Sigmoid colon (tissue), 7 donors: ENCODE data around the gene CCER1. TPM values are rescaled to one million over a fixed set of nuclear protein-coding genes. Genes with fewer than 3 reads are reported as not detected.

Source experiments
- DNase-seq: peaks from one replicate; pipeline ENCODE4 v3.0.0-alpha.2; 2019
- H3K27ac ChIP-seq, 4 donors: fragments of 200-600 bp; sonication (generic); one replicate each; pipeline ENCODE4 v1.5.1; 2016 to 2019; ENCODE audit warnings: mild to moderate bottlenecking in 1 of 4
- H3K27me3 ChIP-seq, 3 donors: fragments of 200-600 bp; sonication (generic); one replicate each; pipeline ENCODE4 v1.5.1; 2019; ENCODE audit warnings: mild to moderate bottlenecking in 1 of 3
- H3K36me3 ChIP-seq, 4 donors: fragments of 200-600 bp; sonication (generic); one replicate each; pipeline ENCODE4 v1.5.1; 2016 to 2019
- H3K4me1 ChIP-seq, 4 donors: fragments of 200-600 bp; sonication (generic); one replicate each; pipeline ENCODE4 v1.5.1; 2017 to 2019
- H3K4me3 ChIP-seq, 4 donors: fragments of 200-600 bp; sonication (generic); one replicate each; pipeline ENCODE4 v1.5.1; 2017 to 2019; ENCODE audit warnings: mild to moderate bottlenecking in 2 of 4, moderate library complexity in 1 of 4
- H3K9me3 ChIP-seq, 4 donors: fragments of 200-600 bp in 3 of 4; sonication (generic) in 3 of 4; one replicate each; pipeline versions ENCODE4 v1.5.1 to v1.6.1; 2013 to 2019
- EP300 ChIP-seq, 4 donors: sonication (generic); formaldehyde crosslinking; IDR thresholded peaks; one replicate each; pipeline ENCODE4 v1.6.1; 2017; ENCODE audit warnings: antibody characterized with exemption in 4 of 4
- POLR2A ChIP-seq, 2 donors: fragments of 450-650 bp; IDR thresholded peaks; one replicate each; pipeline ENCODE4 v1.6.1; 2016; ENCODE audit warnings: antibody characterized with exemption in 2 of 2, mild to moderate bottlenecking in 2 of 2, moderate library complexity in 2 of 2
- POLR2AphosphoS5 ChIP-seq, 4 donors: sonication (generic); formaldehyde crosslinking; IDR thresholded peaks; one replicate each; pipeline ENCODE4 v1.6.1; 2017; ENCODE audit warnings: antibody characterized with exemption in 4 of 4
- WGBS, 2 donors: extraction: QIAGEN DNeasy Blood & Tissue Kit; methylation state at CpG; one replicate each; pipeline ENCODE4 v1.1.7; 2013; 5-methylcytosine and 5-hydroxymethylcytosine counted together
- intact Hi-C: fragments of 100-400 bp; cut with DNase I; formaldehyde crosslinking; loops from one replicate; pipeline ENCODE4 v1.15.1; 2023
- polyA plus RNA-seq, 3 donors: library from polyadenylated mRNA; stranded (reverse); fragments of 200-250 nt; gene quantifications; one replicate each; pipeline ENCODE4 v1.2.3, GENCODE V29; 2013
- total RNA-seq, 4 donors: library from RNA; depleted of rRNA; stranded (reverse); fragments of >200 nt; gene quantifications; one replicate each; pipeline ENCODE4 v1.1.0, GENCODE V29; 2016
- TF ChIP-seq, protein P1 (sequence below), 4 experiments: fragments of 450-650 bp in 3 of 4; fragments of 200-600 bp in 1 of 4; IDR thresholded peaks; one replicate each; pipeline ENCODE4 v1.5.1; 2016 to 2019; ENCODE audit warnings: antibody characterized with exemption in 4 of 4, mild to moderate bottlenecking in 3 of 4, moderate library complexity in 2 of 4
- donor health status: healthy with polysubstance abuse.
- donor health status: Bipolar disorder and iron deficiency.
- donor health status: healthy.

Gene CCER1
- total and polyA plus RNA-seq, 7 donors = not detected

DNA sequence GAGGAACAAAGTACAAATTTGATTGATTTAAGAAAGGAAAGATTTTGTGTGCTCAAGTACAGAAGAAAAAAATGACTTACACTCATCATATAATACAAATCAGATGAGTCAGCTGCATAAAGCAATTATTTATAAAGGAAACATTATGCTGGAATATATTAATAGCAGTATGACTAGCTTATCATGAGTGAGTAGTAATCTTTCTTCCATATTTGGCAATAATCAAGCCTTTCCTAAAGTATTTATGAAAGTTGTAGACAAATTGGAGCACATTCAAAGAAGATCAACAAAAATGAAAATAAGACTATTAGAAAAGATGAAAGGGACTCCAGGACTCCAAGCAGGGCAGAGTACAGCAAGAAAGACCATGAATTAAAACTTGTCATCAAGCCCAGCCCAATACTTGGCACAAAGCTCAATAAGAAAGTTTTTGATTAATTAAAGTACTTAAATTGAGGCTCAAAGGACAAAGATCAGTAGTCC lies 32.8 kb downstream of the CCER1 start:
- Histone ChIP-seq H3K4me3 (no peak overlapping the region), H3K27ac (no peak overlapping the region), H3K4me1 (peaks cover 0 to 19% (median 7%) of the 10 kb centered on the region in 4 donors), H3K9me3 (no peaks in the 10 kb centered on the region), H3K27me3 (no peaks in the 10 kb centered on the region), H3K36me3 (no peaks in the 10 kb centered on the region)
- intact Hi-C loops = no loop called here
- TF ChIP-seq POLR2AphosphoS5 (IDR thresholded peaks at IDR 0.05) (no peak), EP300 (IDR thresholded peaks at IDR 0.05) (no peak), POLR2A (IDR thresholded peaks at IDR 0.05) (no peak)
- TF ChIP-seq, protein P1, sequence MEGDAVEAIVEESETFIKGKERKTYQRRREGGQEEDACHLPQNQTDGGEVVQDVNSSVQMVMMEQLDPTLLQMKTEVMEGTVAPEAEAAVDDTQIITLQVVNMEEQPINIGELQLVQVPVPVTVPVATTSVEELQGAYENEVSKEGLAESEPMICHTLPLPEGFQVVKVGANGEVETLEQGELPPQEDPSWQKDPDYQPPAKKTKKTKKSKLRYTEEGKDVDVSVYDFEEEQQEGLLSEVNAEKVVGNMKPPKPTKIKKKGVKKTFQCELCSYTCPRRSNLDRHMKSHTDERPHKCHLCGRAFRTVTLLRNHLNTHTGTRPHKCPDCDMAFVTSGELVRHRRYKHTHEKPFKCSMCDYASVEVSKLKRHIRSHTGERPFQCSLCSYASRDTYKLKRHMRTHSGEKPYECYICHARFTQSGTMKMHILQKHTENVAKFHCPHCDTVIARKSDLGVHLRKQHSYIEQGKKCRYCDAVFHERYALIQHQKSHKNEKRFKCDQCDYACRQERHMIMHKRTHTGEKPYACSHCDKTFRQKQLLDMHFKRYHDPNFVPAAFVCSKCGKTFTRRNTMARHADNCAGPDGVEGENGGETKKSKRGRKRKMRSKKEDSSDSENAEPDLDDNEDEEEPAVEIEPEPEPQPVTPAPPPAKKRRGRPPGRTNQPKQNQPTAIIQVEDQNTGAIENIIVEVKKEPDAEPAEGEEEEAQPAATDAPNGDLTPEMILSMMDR (IDR thresholded peaks at IDR 0.05) = no peak
- DNase-seq = no peak

DNA sequence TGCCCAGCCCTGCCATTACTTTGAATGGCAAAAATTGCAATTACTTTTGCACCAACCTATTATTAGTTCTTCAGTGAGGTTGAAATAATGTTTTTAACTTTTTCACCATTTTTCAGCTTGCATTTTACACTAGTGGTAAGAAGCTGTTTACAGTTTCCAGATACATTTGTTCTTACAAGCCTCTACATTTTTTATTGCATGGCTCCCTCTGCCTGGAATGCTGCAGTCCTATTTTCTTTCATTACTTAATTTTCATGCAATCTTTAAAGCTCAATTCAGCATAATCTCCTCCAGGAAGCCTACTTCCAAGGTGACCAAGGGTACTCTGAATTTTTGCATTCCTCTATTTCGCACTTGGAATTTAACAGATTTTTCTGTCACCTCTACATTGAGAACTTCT lies 33.4 kb downstream of the CCER1 start:
- 93 to 95% methylated on average over 1 of the region's 1 CpG for WGBS, 2 donors
- H3K4me3 ChIP-seq = no peak overlapping the region
- DNase-seq = no peak
- H3K36me3 ChIP-seq = no peaks in the 10 kb centered on the region
- H3K9me3 ChIP-seq = no peaks in the 10 kb centered on the region
- no peaks in the 10 kb centered on the region for H3K27me3 ChIP-seq
- intact Hi-C loops = no loop called here
- H3K27ac ChIP-seq = no peak overlapping the region
- TF ChIP-seq, protein P1 (IDR thresholded peaks at IDR 0.05) = no peak
- no peak for TF ChIP-seq POLR2A (IDR thresholded peaks at IDR 0.05)
- no peak for TF ChIP-seq EP300 (IDR thresholded peaks at IDR 0.05)
- TF ChIP-seq POLR2AphosphoS5 (IDR thresholded peaks at IDR 0.05) = no peak
- H3K4me1 ChIP-seq = peaks cover 0 to 22% (median 7%) of the 10 kb centered on the region in 4 donors

DNA sequence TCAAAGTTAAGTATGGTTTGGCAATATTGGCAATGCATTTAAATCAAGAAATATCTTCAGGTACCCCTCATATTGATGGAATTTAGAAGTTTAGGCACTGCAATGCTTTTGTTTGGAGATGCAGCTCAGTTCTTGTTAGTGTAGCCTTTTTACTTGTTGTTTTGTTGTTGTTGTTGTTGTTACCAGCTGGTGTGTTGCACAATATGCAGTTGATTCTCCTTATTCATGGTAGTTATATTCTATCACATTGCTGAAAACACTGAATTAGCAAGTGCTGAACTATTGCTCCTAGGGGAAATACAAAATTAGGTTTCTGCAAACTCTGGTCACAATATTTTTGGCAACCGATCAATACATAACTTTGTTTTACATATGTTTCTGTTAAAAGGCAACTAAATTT lies 34.8 kb downstream of the CCER1 start:
- intact Hi-C loops = no loop called here
- no peak for DNase-seq
- TF ChIP-seq POLR2AphosphoS5 (IDR thresholded peaks at IDR 0.05) = no peak
- TF ChIP-seq EP300 (IDR thresholded peaks at IDR 0.05) = no peak
- no peak for TF ChIP-seq POLR2A (IDR thresholded peaks at IDR 0.05)
- TF ChIP-seq, protein P1 (IDR thresholded peaks at IDR 0.05) = no peak
- H3K9me3 ChIP-seq = no peaks in the 10 kb centered on the region
- WGBS, 2 donors = 94% methylated on average over 1 of the region's 1 CpG
- H3K36me3 ChIP-seq = no peaks in the 10 kb centered on the region
- H3K27ac ChIP-seq = no peak overlapping the region
- no peak overlapping the region for H3K4me3 ChIP-seq
- H3K4me1 ChIP-seq = peaks cover 0 to 23% (median 7%) of the 10 kb centered on the region in 4 donors
- no peaks in the 10 kb centered on the region for H3K27me3 ChIP-seq

DNA sequence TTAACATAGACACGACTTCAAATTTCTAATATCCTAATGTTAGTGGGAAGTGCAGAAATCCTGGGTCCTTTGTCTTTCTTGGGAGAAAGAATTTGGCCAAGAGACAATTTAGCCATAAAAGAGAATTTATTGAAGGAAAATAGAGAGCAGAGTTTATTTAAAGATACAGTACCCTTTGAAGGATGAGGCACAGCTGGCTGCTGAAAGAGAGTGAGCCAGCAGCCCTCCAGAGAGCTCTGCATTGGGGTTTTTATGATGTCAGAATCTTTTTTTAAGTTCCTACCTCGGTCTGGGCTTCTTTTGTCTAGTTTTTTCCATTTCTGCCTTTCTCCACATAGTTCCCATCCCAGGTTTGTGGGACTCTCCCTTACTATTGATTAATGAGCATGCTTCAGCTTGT lies 37.5 kb downstream of the CCER1 start:
- no peaks in the 10 kb centered on the region for H3K9me3 ChIP-seq
- H3K4me1 ChIP-seq = peaks cover 0 to 21% (median 7%) of the 10 kb centered on the region in 4 donors
- 43 to 54% methylated on average over 2 of the region's 2 CpGs for WGBS, 2 donors
- no peak overlapping the region for H3K27ac ChIP-seq
- intact Hi-C loops = no loop called here
- H3K27me3 ChIP-seq = no peaks in the 10 kb centered on the region
- no peaks in the 10 kb centered on the region for H3K36me3 ChIP-seq
- no peak for DNase-seq
- TF ChIP-seq, protein P1 (IDR thresholded peaks at IDR 0.05) = no peak
- TF ChIP-seq EP300 (IDR thresholded peaks at IDR 0.05) = no peak
- TF ChIP-seq POLR2A (IDR thresholded peaks at IDR 0.05) = no peak
- no peak for TF ChIP-seq POLR2AphosphoS5 (IDR thresholded peaks at IDR 0.05)
- H3K4me3 ChIP-seq = no peak overlapping the region

DNA sequence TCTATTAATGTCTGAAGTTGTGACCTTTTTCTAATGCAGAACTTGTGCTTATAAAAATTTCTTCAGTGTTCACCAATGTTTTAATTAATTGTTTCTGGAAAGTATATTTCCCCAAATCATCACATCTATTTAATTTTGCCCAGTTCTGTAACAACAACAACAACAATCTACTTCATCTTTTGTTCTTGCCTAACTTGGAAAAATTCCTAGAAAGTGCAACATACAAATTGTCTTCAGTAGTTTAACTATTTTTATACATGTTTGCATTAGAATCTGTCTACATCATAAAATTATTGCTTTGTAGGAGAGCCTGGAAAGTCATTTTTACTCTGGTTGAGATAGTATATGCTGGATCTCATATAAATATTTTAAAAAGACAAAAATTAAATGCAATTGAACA lies 38.5 kb downstream of the CCER1 start:
- no peak overlapping the region for H3K27ac ChIP-seq
- DNase-seq = no peak
- intact Hi-C loops = no loop called here
- TF ChIP-seq POLR2AphosphoS5 (IDR thresholded peaks at IDR 0.05) = no peak
- TF ChIP-seq POLR2A (IDR thresholded peaks at IDR 0.05) = no peak
- TF ChIP-seq, protein P1 (IDR thresholded peaks at IDR 0.05) = no peak
- TF ChIP-seq EP300 (IDR thresholded peaks at IDR 0.05) = no peak
- H3K9me3 ChIP-seq = no peaks in the 10 kb centered on the region
- H3K27me3 ChIP-seq = no peaks in the 10 kb centered on the region
- H3K4me3 ChIP-seq = no peak overlapping the region
- no peaks in the 10 kb centered on the region for H3K36me3 ChIP-seq
- peaks cover 0 to 12% (median under 1%) of the 10 kb centered on the region in 4 donors for H3K4me1 ChIP-seq
